Stimulated activated CD4-positive, alpha-beta T cell treated with anti-CD3 and anti-CD28 coated beads, Interleukin-15, amount 100 ng/mL, for 48 hours (primary cell): ENCODE results near the gene MYLK3.

ENCODE experiments used
- DNase-seq, 2 donors: peaks; one replicate each; pipeline ENCODE4 v3.0.0-alpha.2; 2020; ENCODE audit warnings: low read depth in 2 of 2

Gene MYLK3

GRCh38 chr16:46757339-46758050, 9.4 kb upstream of the MYLK3 start:
- DNase-seq, result no peak

- DNase-seq, result no peak
Observed at GRCh38 chr16:46756772-46757171, 8.6 kb upstream of the MYLK3 start.

- no peak for DNase-seq
Observed at GRCh38 chr16:46753015-46753414, 4.9 kb upstream of the MYLK3 start.

GRCh38 chr16:46751381-46751780, 3.2 kb upstream of the MYLK3 start:
- DNase-seq, result no peak

- no peak for DNase-seq
Observed at GRCh38 chr16:46748775-46749705, 896 bp upstream of the MYLK3 start.

- DNase-seq, result no peak
Observed at GRCh38 chr16:46746821-46747776, 1.0 kb downstream of the MYLK3 start.

- DNase-seq, result no peak
Observed at GRCh38 chr16:46745617-46746016, 2.5 kb downstream of the MYLK3 start.

- no peak for DNase-seq
Observed at GRCh38 chr16:46743232-46743719, 4.9 kb downstream of the MYLK3 start.

- no peak for DNase-seq
Observed at GRCh38 chr16:46739934-46740333, 8.2 kb downstream of the MYLK3 start.

- no peak for DNase-seq
Observed at GRCh38 chr16:46737621-46738214, 10.4 kb downstream of the MYLK3 start.

- DNase-seq, result no peak
Observed at GRCh38 chr16:46736695-46737094, 11.4 kb downstream of the MYLK3 start.

GRCh38 chr16:46733319-46733830, 14.8 kb downstream of the MYLK3 start:
- no peak for DNase-seq

- DNase-seq, result no peak
Observed at GRCh38 chr16:46732561-46732960, 15.6 kb downstream of the MYLK3 start.

- no peak for DNase-seq
Observed at GRCh38 chr16:46731691-46732555, 16.2 kb downstream of the MYLK3 start.

- no peak for DNase-seq
Observed at GRCh38 chr16:46730801-46731690, 17.1 kb downstream of the MYLK3 start.

GRCh38 chr16:46730126-46730525, 18.0 kb downstream of the MYLK3 start:
- no peak for DNase-seq

GRCh38 chr16:46729326-46729995, 18.7 kb downstream of the MYLK3 start:
- DNase-seq, result no peak

GRCh38 chr16:46728806-46729205, 19.3 kb downstream of the MYLK3 start:
- DNase-seq, result no peak
